Kidney glomerular epithelial cell (primary cell): Measurements from ENCODE around the gene ATOSA.

Experiments
- DNase-seq: peaks from one replicate; lab custom pipeline; 2025; lab: John Stamatoyannopoulos, UW

The ATOSA gene

DNA sequence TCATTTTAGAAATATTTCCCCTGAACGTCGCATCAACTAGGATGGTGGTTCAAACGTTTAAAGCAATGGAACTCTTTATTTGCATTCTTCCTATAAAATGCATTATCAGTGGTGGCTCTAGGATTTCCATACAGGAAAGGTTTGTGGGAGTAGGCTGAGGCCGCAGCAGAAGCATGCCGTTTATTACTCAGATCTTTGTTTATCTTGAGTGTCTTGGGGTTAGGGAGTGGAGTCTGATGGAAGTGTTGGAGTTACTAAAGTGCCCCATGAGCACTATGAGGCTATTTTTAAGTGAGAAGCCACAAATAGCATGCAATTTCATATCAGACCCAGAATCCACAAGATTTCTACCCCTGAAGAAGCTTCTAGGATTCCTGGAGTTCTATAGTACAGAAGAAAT is 26.2 kb downstream of the ATOSA start:
- peak; percentile 75 for DNase-seq

DNA sequence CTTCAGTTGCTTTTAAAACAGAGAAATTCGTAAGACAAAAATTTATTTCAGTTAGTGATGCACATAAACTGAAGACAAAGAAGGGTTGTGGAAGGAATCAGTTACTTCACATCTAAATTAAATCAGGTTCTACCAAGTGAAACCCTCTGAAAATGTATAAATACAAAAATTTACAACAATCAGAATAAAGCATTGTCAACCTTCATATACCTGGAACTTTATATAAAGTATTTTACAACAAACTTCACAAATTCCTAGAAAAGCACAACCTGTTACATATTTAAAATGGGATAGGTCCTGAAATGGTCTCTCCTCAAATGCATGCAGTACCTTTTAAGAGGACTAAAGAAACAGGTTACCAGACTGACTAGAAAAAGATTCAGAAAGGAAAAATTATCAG is 26.9 kb downstream of the ATOSA start:
- no peak for DNase-seq

DNA sequence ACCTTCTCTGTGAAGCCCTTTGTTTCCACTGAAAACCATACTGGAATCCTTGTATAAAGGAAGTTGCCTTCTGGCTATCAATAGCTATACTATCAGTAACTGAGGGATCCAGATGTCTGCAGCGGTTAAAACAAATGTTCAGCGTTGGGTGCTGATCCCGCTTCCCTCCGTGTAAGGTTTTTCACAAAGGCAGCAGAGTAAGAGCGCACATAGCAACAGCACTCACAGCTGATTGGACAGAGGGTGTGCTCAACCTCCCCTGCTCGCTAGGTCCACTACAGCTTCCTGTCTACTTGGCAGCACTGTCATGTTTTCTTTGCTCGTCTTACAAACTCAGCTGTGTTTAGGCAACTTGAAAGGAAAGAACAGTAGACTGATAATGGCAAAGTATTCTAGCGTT is 27.3 kb downstream of the ATOSA start:
- peak; percentile 94 for DNase-seq

DNA sequence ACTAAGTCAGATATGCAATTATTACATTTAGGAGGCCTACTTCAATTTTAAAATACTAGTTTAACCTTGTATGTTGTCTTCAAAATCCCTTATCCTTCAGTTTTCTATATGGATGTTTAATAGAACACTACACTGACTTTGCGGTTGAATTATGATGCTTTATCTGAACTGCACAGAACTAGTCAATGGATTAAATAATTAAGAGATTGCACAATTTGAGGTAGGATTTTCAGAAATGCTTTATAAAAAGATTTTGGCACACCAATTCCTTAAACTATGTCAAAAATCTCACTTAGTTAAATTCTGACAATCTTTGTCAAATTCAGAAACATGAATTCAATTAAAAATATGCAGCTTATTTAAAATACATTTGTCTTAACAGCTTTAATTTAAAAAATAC is 28.1 kb downstream of the ATOSA start:
- no peak for DNase-seq

DNA sequence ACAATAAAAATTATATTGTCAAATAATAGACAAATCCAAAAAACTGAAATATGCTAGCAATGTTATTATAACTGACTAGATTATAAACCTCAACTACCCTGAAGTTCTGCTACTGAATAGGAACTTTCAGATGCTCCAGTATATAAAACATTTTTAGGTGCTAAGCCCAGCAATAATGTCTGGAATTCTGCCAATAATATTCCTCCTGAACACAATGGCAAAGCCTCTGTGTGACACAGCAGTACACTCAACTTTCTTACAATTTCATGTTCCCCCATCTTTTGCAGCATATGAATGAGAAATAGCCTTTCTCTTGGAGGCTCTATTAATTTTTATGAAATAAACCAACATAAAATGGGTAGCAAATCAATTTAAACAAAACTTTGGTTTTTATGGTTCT is 29.5 kb downstream of the ATOSA start:
- DNase-seq: no peak

DNA sequence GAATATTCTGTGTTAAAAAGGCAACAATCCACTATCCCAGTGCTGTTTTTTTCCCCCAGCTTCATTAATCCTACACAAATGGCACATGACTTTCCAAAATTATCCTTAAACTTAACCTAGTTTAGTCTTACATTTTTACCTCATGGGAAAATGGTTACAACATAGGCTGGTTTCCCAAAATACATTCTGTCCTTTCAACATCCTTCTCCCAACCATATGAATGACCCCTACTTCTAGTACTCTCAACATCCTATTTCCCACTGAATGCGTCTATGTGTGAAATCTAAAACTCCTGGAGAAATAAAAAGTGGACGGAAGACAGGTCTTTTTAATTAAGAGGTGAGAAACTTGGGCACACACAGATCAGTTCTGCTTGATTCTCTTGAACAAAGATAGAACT is 33.3 kb downstream of the ATOSA start:
- DNase-seq: no peak

DNA sequence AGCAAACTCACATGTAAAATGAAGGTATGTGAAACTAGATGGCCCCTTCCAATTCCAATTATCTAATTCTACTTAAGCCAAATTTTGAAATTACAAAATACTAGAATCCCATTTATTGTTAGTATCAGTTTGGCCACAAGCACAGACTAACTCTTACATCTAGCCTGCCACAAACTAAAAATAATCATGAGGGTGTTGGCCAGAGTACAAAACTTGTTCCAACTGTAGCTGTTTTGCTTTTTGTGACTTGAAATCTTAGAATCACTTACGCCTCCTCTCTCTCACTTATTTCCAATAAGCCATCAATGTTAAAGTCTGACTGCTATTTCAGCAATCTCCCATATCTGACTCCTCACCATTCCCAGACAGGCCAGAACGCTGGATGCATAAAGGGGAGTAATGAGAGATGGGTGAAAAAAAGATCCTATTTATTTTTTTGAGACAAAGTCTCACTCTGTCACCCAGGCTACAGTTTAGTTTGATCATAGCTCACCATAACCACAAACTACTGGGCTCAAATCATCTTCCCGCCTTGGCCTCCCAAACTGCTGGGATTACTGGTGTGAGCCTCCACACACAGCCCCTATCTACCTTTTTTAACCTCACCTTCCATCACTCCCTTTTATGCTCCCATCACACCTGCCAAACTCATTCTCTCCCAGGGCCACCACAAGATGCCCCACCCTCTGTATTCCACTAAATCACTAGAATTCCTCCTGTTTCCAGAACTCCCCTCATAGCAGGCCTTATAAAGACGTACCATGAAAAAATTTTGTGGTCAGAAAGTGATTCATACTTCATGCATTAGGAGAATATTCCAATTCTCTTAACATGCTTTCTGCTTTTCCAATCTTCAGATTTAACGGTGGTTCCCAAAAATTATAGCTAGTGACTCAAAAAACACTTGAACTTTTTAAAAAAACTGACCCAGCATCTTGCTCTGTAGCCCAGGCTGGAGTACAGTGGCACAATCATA is 36.5 kb downstream of the ATOSA start:
- no peak for DNase-seq

DNA sequence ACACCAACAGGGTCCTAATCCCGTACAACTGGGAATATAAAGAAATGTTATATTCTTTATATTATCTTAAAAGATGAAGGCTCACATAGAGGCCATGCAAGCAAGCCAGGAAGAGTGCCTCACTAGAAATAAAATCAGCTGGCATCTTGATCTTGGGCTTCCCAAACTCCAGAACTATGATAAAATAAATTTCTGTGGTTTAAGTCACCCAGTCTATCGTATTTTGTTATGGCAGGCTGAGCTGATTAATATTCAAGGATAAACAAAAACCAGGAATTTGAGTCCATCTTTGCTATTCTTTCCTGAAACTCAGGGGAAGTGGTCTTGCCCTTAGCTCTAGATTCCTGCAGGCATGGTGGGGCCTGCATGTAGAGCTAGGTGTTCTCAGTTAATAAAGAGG is 42.7 kb downstream of the ATOSA start:
- DNase-seq: no peak

DNA sequence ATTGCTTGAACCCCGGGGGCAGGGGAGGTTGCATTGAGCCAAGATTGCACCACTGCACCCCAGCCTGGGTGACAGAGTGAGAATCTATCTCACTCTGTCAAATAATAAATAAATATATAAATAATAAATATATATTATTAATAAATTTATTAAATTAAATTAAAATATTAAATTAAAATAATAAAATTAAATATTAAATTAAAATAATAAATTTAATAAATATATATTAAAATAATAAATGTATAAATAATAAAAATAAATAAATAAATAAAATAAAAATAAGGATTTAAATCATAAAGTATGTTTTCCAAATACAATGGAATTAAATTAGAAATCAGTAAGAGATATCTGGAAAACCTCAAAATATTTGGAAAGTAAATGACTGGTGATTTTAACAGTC is 43.3 kb downstream of the ATOSA start:
- no peak for DNase-seq
